ENCODE data around the gene EIPR1.
"Not testable (repeated sequence)": the region's sequence is repeated elsewhere in the genome, so short reads cannot be mapped to it uniquely, and the experiment has no call there.

EIPR1 gene

DNA sequence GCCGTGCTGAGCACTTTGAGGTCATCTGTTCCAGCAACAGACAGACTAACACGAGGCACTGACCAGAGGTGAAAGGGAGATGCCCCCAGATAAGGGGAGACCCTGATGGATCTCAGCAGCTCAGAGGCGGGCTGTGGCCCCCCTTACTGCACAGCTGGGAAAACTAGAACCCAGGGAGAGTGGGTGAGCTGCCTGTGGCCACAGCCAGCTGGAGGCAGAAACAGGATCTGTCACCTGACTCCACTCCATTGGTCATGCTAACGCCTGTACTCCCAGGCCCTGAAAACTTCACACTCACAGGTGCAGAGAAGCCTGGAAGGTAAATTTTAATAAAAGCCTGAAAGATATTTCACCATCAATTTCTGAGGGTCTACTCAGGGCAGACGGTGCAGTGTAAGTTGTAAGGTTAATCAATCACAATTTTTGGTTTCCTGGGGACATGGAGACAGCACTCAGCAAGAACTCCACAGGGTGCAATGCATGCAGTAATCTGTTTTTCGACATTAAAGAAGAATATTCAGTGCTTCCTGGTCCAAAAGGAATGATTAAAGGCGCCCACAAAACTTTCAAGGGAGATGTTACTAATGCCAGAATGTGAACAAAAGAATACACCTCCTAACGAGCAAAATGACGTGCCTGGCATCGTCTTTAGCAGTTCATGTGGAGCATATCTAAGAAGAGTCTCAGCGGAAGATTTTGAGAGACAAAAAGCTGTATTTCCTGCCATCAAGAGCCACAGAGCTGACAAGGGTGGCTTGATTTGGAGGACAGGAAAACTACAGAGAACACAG lies 173.4 kb downstream of the EIPR1 start:
- no peak for DNase-seq

- DNase-seq, result no peak
Measured at GRCh38 chr2:3203497-3204019, 174.1 kb downstream of the EIPR1 start.

GRCh38 chr2:3202926-3203325 lies 174.7 kb downstream of the EIPR1 start:
- DNase-seq, result no peak

DNA sequence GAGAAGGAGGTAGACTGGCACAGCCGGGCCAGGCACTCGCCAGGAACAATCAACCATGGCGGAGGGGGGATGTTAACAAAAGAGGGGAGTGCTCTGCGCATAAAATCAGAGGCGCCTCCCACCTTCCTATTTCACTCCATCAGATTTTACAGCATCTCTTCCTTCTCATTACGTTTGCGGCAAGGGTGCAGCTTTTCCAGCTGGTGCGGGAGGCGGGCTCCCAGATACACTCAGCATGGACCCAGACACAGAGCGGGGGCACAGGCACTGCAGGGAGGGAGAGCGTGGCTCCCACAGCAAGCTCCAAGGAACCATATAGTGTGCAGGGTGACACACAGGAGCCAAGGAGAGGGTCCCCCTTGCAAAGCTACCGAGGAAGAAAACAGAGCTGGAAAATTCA lies 176.3 kb downstream of the EIPR1 start:
- no peak for DNase-seq

DNA sequence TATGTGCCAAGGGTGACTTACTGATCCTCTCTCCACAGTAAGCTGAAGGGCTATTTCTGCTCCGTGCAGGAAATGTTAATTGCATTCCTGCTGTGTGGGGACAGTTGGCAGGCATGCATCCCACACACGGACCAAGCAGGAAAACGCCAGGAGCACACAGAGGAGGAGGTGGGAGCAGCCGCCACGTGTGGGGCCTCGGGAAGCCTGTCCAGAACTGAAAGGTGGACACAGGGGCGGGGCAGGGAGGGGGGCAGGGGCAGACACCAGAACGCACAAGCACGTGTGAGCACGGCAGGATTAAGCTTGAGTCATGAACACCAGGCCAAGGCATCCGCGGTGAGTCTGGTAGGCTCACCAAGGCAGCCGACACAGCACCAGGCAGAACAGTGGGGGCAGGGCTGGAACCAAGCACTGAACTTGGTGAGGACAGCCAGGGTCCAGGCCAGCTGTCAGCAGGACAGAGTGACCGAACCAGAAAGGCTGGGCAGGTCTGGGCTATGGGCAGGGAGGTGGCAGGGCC lies 177.1 kb downstream of the EIPR1 start:
- no peak for DNase-seq

GRCh38 chr2:3199627-3200345 lies 177.8 kb downstream of the EIPR1 start:
- DNase-seq, result no peak

DNA sequence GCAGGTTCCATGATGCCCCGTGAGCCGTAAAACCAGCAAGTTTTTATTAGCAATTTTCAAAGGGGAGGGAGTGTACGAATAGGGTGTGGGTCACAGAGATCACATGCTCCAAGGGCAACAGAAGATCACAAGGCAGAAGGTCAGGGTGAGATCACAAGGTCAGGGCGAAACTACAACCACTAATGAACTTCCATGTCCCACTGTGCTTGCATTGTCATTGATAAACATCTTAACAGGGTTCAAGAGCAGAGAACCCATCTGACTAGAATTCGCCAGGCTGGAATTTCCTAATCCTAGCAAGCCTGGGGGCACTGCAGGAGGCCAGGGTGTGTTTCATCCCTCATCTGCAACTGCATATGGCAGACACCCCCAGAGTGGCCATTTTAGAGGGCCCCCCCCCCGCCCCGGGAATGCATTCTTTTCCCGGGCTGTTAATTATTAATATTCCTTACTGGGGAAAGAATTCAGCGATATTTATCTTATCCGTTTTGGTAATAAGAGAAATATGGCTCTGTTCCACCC lies 178.9 kb downstream of the EIPR1 start:
- not testable (repeated sequence) for DNase-seq

DNA sequence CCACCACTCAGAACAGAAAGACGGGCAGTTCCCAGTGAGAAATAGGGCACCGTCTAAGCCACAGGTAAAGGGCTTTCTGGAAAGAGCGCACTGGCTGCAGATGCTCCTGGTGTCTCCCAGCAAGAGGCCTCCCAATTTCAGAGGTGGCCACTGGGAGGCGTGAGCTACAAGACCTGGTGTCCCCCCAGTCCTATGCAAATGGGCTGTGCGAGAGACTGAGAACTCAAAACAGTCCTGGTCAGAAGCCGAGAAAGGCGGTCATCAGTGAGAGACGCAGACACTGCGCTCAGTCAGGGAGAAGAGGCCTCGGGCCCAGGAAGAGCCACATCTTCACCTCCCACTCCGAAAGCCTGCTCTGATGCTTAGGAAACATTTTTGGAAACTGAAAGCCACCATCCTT lies 179.5 kb downstream of the EIPR1 start:
- DNase-seq, result no peak

DNA sequence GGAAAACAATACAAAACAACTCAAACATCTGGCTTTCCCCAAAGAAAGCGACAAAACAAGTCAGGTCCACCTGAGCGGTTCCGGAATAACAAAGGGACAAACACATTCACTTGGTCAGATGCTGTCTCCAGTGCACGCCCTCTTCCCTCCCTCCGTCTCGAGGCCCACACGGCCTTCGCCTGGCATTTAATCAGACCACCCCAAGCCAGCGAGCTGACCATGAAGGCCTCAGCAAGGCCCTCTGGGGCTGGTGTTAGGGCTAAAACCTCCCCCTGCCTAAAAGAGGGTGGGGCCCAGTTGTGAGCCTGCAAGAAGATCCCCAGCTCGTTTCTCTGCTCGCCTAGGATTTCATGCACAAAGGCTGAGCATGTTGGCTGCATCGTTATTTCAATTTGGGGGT lies 180.3 kb downstream of the EIPR1 start:
- DNase-seq, result no peak

- DNase-seq, result no peak
Measured at GRCh38 chr2:3196716-3197115, 180.9 kb downstream of the EIPR1 start.

- no peak for DNase-seq
Measured at GRCh38 chr2:3195641-3196476, 181.8 kb downstream of the EIPR1 start.

- DNase-seq, result no peak
Measured at GRCh38 chr2:3194828-3195227, 182.8 kb downstream of the EIPR1 start.

DNA sequence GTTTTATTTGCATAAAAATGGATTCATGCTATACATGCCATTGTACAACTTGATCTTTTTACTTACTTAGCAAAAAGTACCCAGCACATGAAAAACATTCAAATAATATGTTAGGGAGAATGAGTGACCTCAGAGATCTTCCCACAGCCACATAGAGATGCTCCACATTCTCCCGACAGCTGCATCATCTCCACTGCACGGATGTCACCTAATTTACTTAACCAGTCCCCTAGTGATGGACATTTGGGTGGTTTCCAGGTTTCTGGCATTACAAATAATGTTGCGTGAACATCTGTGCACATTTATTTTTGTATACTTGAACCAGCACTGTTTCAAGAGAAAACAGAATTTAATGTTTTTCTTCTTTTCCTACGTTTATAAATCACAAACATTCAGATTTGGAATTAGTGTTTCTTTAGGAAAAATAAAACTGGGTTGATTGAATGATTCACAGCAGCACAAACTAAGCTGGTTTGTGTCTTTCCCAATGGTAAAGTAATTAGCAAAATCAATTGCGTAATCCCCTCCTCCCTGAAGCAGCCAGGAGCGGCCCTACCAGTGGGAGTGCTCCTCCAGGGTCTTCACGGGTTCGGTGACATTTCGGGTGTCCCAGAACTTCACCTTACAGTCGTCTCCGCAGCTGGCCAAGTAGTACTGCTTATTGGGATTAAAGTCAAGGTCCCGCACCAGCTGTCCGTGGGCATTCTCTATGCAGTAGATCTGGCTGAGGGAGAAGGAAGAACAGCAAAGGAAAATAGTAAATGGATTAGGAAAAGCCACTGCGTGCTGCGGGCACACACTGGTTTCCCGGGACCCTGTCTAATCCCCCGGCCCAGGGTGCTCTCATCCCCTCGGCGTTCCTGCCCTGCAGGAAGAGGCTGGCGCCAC lies 183.9 kb downstream of the EIPR1 start:
- DNase-seq, result no peak

DNA sequence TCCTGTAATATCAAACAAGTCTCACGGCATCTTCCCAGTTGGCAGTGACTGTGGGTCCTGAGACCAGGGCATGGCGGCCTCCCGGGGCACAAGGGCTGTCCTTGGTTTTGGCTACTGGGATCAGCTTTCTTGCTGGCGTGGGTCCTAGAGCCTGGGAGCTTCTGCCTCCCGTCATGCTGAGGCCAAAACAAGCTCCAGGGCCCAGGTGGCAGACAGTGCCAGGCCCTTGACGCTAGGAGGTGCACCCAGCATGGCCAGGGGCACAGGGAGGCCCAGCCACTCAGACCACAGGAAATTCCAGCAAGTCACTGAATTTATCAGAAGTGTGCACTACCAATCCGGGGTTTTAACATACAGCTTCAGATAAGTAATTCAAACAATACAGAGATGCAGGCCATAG lies 184.7 kb downstream of the EIPR1 start:
- no peak for DNase-seq

GRCh38 chr2:3192281-3192818 lies 185.3 kb downstream of the EIPR1 start:
- no peak for DNase-seq

DNA sequence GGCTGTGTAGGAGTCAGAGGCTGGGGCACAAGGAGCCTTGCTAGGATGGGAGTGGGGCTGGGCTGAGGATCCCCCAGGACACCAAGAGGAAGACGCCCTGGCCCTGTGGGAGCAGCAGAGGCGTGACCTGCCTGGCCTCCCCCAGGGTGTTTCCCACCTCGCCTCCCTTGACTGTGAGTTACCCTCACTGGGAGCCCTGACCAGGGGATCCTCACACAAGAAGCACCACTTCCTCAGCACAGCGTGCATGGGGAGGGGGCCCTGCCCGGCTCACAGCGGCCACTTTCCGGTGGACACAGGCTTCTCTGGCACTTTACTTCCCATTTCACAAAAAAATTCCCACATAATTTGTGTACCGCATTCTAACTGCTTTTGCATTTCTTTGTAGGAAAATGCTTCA lies 187.7 kb downstream of the EIPR1 start:
- DNase-seq, result no peak

DNA sequence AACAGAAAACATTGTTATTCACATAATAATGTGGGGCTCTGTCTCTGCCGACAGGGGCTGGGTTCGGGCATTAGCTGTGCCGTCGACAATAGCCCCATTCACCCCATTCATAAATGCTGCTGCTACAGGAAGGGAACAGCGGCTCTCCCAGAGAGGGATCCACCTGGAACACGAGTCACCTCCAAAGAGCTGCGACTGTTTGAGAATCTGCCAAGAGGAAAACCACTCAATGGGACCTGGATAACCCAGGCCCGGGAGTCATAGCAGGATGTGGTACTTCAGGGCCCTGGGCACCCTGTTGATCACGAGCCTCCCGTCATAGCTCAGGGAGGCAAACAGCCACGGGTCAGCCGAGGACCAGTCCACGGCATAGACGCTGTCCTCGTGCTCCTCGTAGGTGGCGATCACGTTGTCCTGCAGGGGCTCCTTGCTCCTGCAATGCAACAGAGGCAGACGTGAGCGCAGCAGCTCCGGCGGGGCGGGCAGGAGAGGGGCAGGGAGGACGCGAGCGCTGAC lies 188.5 kb downstream of the EIPR1 start:
- DNase-seq, result no peak

DNA sequence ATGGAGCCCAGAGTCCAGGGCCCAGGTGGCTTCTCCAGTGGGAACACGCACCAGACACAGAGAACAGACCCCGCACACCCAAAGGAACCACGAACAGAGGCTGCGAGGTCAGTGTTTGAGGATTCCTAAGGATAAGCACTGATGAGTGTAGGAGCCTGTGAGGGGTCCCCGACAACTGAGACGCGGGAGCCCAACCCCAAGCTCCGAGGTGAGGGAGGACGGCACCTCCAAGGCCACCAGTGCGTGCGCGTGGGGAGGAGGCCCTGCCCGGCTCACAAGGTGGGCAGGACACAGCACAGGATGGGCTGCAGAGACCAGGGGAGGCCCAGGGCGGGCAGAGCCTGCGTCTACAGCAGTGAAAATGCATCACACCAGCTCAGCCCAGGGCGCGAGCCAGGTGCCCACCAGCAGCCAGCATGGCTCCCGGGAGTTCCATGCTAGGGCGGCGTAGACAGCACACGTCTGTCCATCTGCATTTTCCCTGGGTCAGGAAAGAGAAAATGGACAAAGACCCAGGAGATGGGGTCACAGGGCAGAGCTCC lies 189.1 kb downstream of the EIPR1 start:
- no peak for DNase-seq

GRCh38 chr2:3187467-3187866 lies 190.2 kb downstream of the EIPR1 start:
- DNase-seq, result no peak

DNA sequence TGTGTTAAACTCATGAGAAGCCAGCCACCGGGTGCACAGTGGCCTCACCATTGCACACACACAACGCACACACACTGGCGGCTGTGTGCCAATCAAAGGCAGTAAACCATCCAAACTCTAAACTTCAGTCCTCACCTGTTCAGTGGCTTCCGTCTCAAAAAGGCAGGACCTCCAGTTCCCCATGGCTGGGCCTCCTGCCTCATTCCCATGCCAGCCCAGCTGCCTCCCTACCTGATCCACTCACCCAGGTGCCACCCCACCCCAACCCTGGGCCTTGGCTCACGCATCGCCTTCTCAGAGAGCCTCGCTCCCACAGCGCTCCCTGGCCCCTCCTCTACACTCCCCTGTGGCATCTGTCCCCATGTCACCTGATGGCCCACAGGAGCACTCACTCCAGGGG lies 190.9 kb downstream of the EIPR1 start:
- no peak for DNase-seq

DNA sequence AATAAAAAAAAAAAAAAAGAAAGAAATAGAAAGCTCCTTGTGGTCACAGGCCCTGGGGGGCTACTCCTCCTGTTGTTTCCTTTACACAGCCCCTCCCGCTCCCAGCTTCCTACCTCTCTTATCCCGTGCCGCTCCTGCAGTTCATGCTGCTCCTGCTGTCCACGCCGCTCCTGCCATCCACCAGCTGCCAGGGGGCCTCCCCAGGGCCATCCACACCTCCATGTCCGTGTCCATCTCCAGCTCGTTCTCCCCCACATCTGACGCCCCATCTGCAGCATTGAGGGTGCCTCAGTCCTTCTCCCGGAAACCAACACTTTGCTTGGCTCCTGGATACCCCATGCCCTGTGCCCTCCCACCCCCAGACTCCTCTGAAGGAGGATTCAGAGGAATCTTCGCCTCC lies 191.7 kb downstream of the EIPR1 start:
- DNase-seq, result no peak
